GM23248 (cell line): ENCODE results near the gene EMP2. TPM values are rescaled to one million over a fixed set of nuclear protein-coding genes. Genes with fewer than 3 reads are reported as not detected.

ENCODE experiments used
- DNase-seq: peaks from one replicate; pipeline ENCODE4 v3.0.0-alpha.2; 2015
- H2AFZ ChIP-seq: fragments of 200-600 bp; sonication (generic); 2 replicates; pipeline ENCODE4 v1.6.1; 2016; ENCODE audit warnings: antibody characterized with exemption
- H3F3A ChIP-seq: fragments of 200-600 bp; sonication (generic); 2 replicates; pipeline ENCODE4 v1.6.1; 2016; ENCODE audit warnings: mild to moderate bottlenecking, antibody characterized with exemption, mixed run types; ENCODE audit not compliant: insufficient read depth
- H3K27ac ChIP-seq: fragments of 200-600 bp; sonication (generic); 2 replicates; pipeline ENCODE4 v1.5.1; 2016; ENCODE audit warnings: mild to moderate bottlenecking
- H3K27me3 ChIP-seq: fragments of 200-600 bp; sonication (generic); replicated peaks from 2 replicates; pipeline ENCODE4 v1.6.1; 2016; ENCODE audit warnings: mild to moderate bottlenecking; ENCODE audit not compliant: insufficient read depth
- H3K36me3 ChIP-seq: fragments of 200-600 bp; sonication (generic); 2 replicates; pipeline ENCODE4 v1.6.1; 2016; ENCODE audit warnings: low read depth, mild to moderate bottlenecking
- H3K4me1 ChIP-seq: fragments of 200-600 bp; sonication (generic); 2 replicates; pipeline ENCODE4 v1.6.1; 2016; ENCODE audit warnings: mild to moderate bottlenecking; ENCODE audit not compliant: insufficient read depth
- H3K4me2 ChIP-seq: fragments of 200-600 bp; sonication (generic); one replicate; pipeline ENCODE4 v1.6.1; 2016; ENCODE audit warnings: mild to moderate bottlenecking; ENCODE audit not compliant: unreplicated experiment
- H3K4me3 ChIP-seq: fragments of 200-600 bp; sonication (generic); 2 replicates; pipeline ENCODE4 v1.5.1; 2016; ENCODE audit warnings: mild to moderate bottlenecking
- H3K79me2 ChIP-seq: fragments of 200-600 bp; sonication (generic); 2 replicates; pipeline ENCODE4 v1.6.1; 2016; ENCODE audit warnings: mild to moderate bottlenecking; ENCODE audit not compliant: insufficient read depth
- H3K9ac ChIP-seq: fragments of 200-600 bp; sonication (generic); 2 replicates; pipeline ENCODE4 v1.6.1; 2016; ENCODE audit warnings: mild to moderate bottlenecking
- H3K9me2 ChIP-seq: fragments of 200-600 bp; sonication (generic); 2 replicates; pipeline ENCODE4 v1.6.1; 2016; ENCODE audit warnings: mixed run types, mild to moderate bottlenecking, moderate library complexity; ENCODE audit not compliant: insufficient read depth
- H3K9me3 ChIP-seq: fragments of 200-600 bp; sonication (generic); one replicate; pipeline ENCODE4 v1.6.1; 2017; ENCODE audit warnings: low read depth
- H4K20me1 ChIP-seq: fragments of 200-600 bp; sonication (generic); 2 replicates; pipeline ENCODE4 v1.6.0; 2016; ENCODE audit not compliant: insufficient read depth
- EZH2 ChIP-seq: fragments of 200-600 bp; sonication (generic); IDR thresholded peaks from 2 replicates; pipeline ENCODE4 v1.6.1; 2018; ENCODE audit warnings: antibody characterized with exemption, mild to moderate bottlenecking; ENCODE audit not compliant: insufficient read depth, poor library complexity, severe bottlenecking
- EZH2phosphoT487 ChIP-seq: fragments of 200-600 bp; sonication (generic); IDR thresholded peaks from 2 replicates; pipeline ENCODE4 v1.6.1; 2018; ENCODE audit warnings: antibody characterized with exemption, moderate library complexity, mild to moderate bottlenecking, low read depth; ENCODE audit not compliant: insufficient read depth
- WGBS, 2 experiments: methylation state at CpG; one replicate each; pipeline ENCODE4 v1.1.6; 2015 to 2017; ENCODE audit warnings: low lambda C conversion rate in 2 of 2, low coverage in 1 of 2; ENCODE audit errors: missing lambda C conversion rate in 2 of 2; 5-methylcytosine and 5-hydroxymethylcytosine counted together
- in situ Hi-C: fragments of 300-500 bp; cut with MboI; formaldehyde crosslinking; loops from 2 replicates; pipeline ENCODE4 v1.15.0; 2020
- polyA plus RNA-seq: library from polyadenylated mRNA; unstranded; fragments of >200 nt; fragmentation: Nextera tagmentation; extraction: Ambion mirVana; gene quantifications from 2 replicates; pipeline ENCODE4 v1.2.1, GENCODE V29; 2016
- total RNA-seq: library from RNA; depleted of rRNA; stranded (reverse); fragments of >200 nt; shearing (Covaris generic); gene quantifications from 2 replicates; pipeline ENCODE4 v1.2.3, GENCODE V29; 2014

Gene EMP2
- total and polyA plus RNA-seq, 2 experiments from 2014 or later, result 26.0 to 73.7 TPM

DNA sequence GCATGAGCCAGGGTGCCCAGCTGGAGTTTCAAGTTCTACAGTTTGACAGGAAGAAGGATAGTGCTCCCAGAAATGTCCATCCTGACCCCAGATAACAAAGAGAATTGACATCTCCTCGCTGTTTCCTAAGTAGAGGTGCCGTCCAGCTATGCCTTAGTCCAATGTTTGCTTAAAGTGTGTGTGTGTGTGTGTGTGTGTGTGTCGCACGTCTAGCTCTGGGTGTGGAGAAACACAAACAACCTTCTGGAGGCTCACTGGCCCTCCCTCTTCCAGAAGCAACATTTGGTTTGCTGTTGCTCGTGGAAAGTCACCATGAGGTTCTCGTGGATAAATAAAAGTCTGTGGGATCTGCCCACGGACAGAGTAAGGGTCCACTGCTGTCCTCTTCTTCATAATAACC is 22.1 kb downstream of the EMP2 start:
- Histone ChIP-seq H3F3A (peaks cover 18% of the 10 kb centered on the region; the same call in 1 of the 2 replicates), H3K36me3 (0 out of 2 replicates have a peak, but pooled peaks cover 3% of the 10 kb centered on the region), H3K9me3 (no peaks in the 10 kb centered on the region), H3K9ac (peak overlapping the region; percentile 71), H3K27ac (peak overlapping the region; percentile 83), H3K27me3 (no peaks in the 10 kb centered on the region), H3K79me2 (peaks cover 86% of the 10 kb centered on the region), H3K4me1 (peaks cover 18% of the 10 kb centered on the region), H2AFZ (peak overlapping the region; percentile 90), H4K20me1 (no peaks in the 10 kb centered on the region), H3K4me3 (peak overlapping the region; percentile 62), H3K4me2 (peak overlapping the region; percentile 68), H3K9me2 (no peaks in the 10 kb centered on the region)
- WGBS, 2 experiments, result 43 to 45% methylated on average over 7 of the region's 7 CpGs
- no peak for DNase-seq
- TF ChIP-seq EZH2phosphoT487, result no peak
- TF ChIP-seq EZH2, result no peak
- in situ Hi-C loops, result no loop called here

GRCh38 chr16:10557750-10558149 is 22.6 kb downstream of the EMP2 start:
- Histone ChIP-seq H3K9me2 (no peaks in the 10 kb centered on the region), H3K79me2 (peaks cover 80% of the 10 kb centered on the region), H3F3A (peaks cover 18% of the 10 kb centered on the region; the same call in 1 of the 2 replicates), H3K4me2 (no peak overlapping the region), H3K9ac (no peak overlapping the region), H3K27me3 (no peaks in the 10 kb centered on the region), H3K9me3 (no peaks in the 10 kb centered on the region), H3K4me1 (peaks cover 18% of the 10 kb centered on the region), H3K27ac (no peak overlapping the region), H3K36me3 (0 out of 2 replicates have a peak, but pooled peaks cover 2% of the 10 kb centered on the region), H2AFZ (no peak overlapping the region), H4K20me1 (no peaks in the 10 kb centered on the region), H3K4me3 (no peak overlapping the region)
- no peak for DNase-seq
- no peak for TF ChIP-seq EZH2phosphoT487
- in situ Hi-C loops, result no loop called here
- WGBS, 2 experiments, result 99 to 100% methylated on average over 5 of the region's 5 CpGs

GRCh38 chr16:10556236-10556635 is 24.2 kb downstream of the EMP2 start:
- Histone ChIP-seq H2AFZ (no peak overlapping the region), H3K4me3 (no peak overlapping the region), H4K20me1 (no peaks in the 10 kb centered on the region), H3K4me2 (no peak overlapping the region), H3K79me2 (peaks cover 65% of the 10 kb centered on the region), H3K9ac (no peak overlapping the region), H3K9me2 (no peaks in the 10 kb centered on the region), H3K4me1 (peaks cover 18% of the 10 kb centered on the region), H3K36me3 (no peaks in the 10 kb centered on the region), H3K27ac (no peak overlapping the region), H3K27me3 (no peaks in the 10 kb centered on the region), H3F3A (peaks cover 18% of the 10 kb centered on the region; the same call in 1 of the 2 replicates), H3K9me3 (no peaks in the 10 kb centered on the region)
- 98% methylated on average over 3 of the region's 3 CpGs for WGBS, 2 experiments
- TF ChIP-seq EZH2phosphoT487 (no peak), EZH2 (no peak)
- no peak for DNase-seq
- in situ Hi-C loops, result no loop called here

GRCh38 chr16:10554569-10554968 is 25.8 kb downstream of the EMP2 start:
- no peak for TF ChIP-seq EZH2phosphoT487
- TF ChIP-seq EZH2, result no peak
- H3K9ac ChIP-seq, result no peak overlapping the region
- H3K27ac ChIP-seq, result no peak overlapping the region
- no peak overlapping the region for H2AFZ ChIP-seq
- H3K9me3 ChIP-seq, result no peaks in the 10 kb centered on the region
- H3K79me2 ChIP-seq, result peaks cover 49% of the 10 kb centered on the region
- H3F3A ChIP-seq, result peaks cover 13% of the 10 kb centered on the region; the same call in 1 of the 2 replicates
- H3K4me1 ChIP-seq, result peaks cover 15% of the 10 kb centered on the region
- in situ Hi-C loops, result no loop called here
- no peak overlapping the region for H3K4me2 ChIP-seq
- H3K27me3 ChIP-seq, result no peaks in the 10 kb centered on the region
- no peak overlapping the region for H3K4me3 ChIP-seq
- 94 to 96% methylated on average over 7 of the region's 7 CpGs for WGBS, 2 experiments
- H3K9me2 ChIP-seq, result no peaks in the 10 kb centered on the region
- no peaks in the 10 kb centered on the region for H3K36me3 ChIP-seq
- no peaks in the 10 kb centered on the region for H4K20me1 ChIP-seq
- DNase-seq, result no peak

DNA sequence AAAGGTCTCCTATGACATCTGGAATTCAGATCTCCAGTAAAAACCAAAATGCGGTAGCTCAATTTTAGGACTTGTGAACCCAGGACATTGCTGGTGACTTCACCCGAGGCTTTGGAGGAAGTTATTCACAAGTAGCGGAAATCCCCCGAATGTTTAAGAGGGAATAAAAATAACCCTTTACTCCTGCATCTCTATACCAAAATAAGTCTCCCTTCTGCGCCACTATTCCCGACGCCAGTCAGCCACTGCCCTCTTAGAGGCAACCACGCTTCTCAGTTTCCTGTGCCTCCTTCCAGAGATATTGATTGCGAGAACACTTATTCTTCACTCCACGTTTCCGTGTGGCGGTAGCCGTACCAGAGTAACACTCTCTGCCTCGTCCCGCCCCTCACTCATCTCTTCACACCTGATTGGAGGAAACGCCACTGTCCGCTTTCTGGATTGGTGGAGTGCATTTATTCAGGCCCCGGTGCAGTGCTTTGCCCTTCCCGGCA is 27.4 kb downstream of the EMP2 start:
- in situ Hi-C loops, result no loop called here
- WGBS, 2 experiments, result 97% methylated on average over 19 of the region's 19 CpGs
- H3K79me2 ChIP-seq, result peaks cover 44% of the 10 kb centered on the region
- H2AFZ ChIP-seq, result no peak overlapping the region
- peaks cover 3% of the 10 kb centered on the region; the same call in 1 of the 2 replicates for H3K36me3 ChIP-seq
- no peak overlapping the region for H3K9ac ChIP-seq
- H3K9me3 ChIP-seq, result no peaks in the 10 kb centered on the region
- H3K27ac ChIP-seq, result no peak overlapping the region
- H3K9me2 ChIP-seq, result no peaks in the 10 kb centered on the region
- H3K4me1 ChIP-seq, result peaks cover under 1% of the 10 kb centered on the region; the same call in 1 of the 2 replicates
- no peak overlapping the region for H3K4me3 ChIP-seq
- no peak for DNase-seq
- 0 out of 2 replicates have a peak, but pooled peaks cover under 1% of the 10 kb centered on the region for H3F3A ChIP-seq
- H3K27me3 ChIP-seq, result no peaks in the 10 kb centered on the region
- no peaks in the 10 kb centered on the region for H4K20me1 ChIP-seq
- H3K4me2 ChIP-seq, result no peak overlapping the region
- TF ChIP-seq EZH2 (no peak), EZH2phosphoT487 (no peak)
